GM23338 (cell line): ENCODE data around the gene CTDSP1. TPM values are rescaled to one million over a fixed set of nuclear protein-coding genes. Genes with fewer than 3 reads are reported as not detected.

ENCODE experiments used
- ATAC-seq: fragments of 200-7000 bp; cut with Tn5 transposase; 3 replicates; pipeline ENCODE4 v1.9.1; 2020
- DNase-seq: peaks from one replicate; pipeline ENCODE4 v3.0.0-alpha.2; 2015; ENCODE audit warnings: low spot score
- H2AFZ ChIP-seq: fragments of 200-600 bp; sonication (generic); 2 replicates; pipeline ENCODE4 v1.8.0; 2016; ENCODE audit warnings: antibody characterized with exemption, mild to moderate bottlenecking, moderate library complexity
- H3F3A ChIP-seq: fragments of 200-600 bp; sonication (generic); replicated peaks from 2 replicates; pipeline ENCODE4 v1.8.0; 2017; ENCODE audit warnings: antibody characterized with exemption, mixed run types, low read depth
- H3K27ac ChIP-seq: fragments of 200-600 bp; sonication (generic); 2 replicates; pipeline ENCODE4 v1.6.1; 2016; ENCODE audit warnings: low read depth
- H3K27me3 ChIP-seq: fragments of 200-600 bp; sonication (generic); 2 replicates; pipeline ENCODE4 v1.8.0; 2016; ENCODE audit warnings: mild to moderate bottlenecking, mixed run types, moderate library complexity; ENCODE audit not compliant: insufficient read depth
- H3K36me3 ChIP-seq: fragments of 200-600 bp; sonication (generic); 2 replicates; pipeline ENCODE4 v1.8.0; 2016; ENCODE audit warnings: mild to moderate bottlenecking; ENCODE audit not compliant: insufficient read depth
- H3K4me1 ChIP-seq: fragments of 200-600 bp; sonication (generic); 2 replicates; pipeline ENCODE4 v1.8.0; 2016; ENCODE audit warnings: mild to moderate bottlenecking, moderate library complexity; ENCODE audit not compliant: insufficient read depth
- H3K4me2 ChIP-seq: fragments of 200-600 bp; sonication (generic); 2 replicates; pipeline ENCODE4 v1.7.1; 2017; ENCODE audit warnings: mixed run types
- H3K4me3 ChIP-seq: fragments of 200-600 bp; sonication (generic); 2 replicates; pipeline ENCODE4 v1.6.1; 2016; ENCODE audit warnings: mixed run types
- H3K79me2 ChIP-seq: fragments of 200-600 bp; sonication (generic); replicated peaks from 2 replicates; pipeline ENCODE4 v1.8.0; 2017; ENCODE audit warnings: mild to moderate bottlenecking; ENCODE audit not compliant: insufficient read depth
- H3K9me2 ChIP-seq: fragments of 200-600 bp; sonication (generic); 2 replicates; pipeline ENCODE4 v1.8.0; 2017; ENCODE audit not compliant: insufficient read depth
- H4K20me1 ChIP-seq: fragments of 200-600 bp; sonication (generic); replicated peaks from 2 replicates; pipeline ENCODE4 v1.8.0; 2017; ENCODE audit warnings: mild to moderate bottlenecking; ENCODE audit not compliant: insufficient read depth
- H3K27ac Mint-ChIP-seq: 2 replicates; pipeline ENCODE4 v1.8.0; 2020; ENCODE audit warnings: inconsistent platforms, mild to moderate bottlenecking, moderate library complexity, mixed read lengths
- H3K27me3 Mint-ChIP-seq: 3 replicates; pipeline ENCODE4 v1.8.0; 2022; ENCODE audit warnings: low read depth, mild to moderate bottlenecking, moderate library complexity, mixed read lengths, inconsistent platforms; ENCODE audit not compliant: insufficient read depth, poor library complexity
- H3K36me3 Mint-ChIP-seq: 3 replicates; pipeline ENCODE4 v1.8.0; 2021; ENCODE audit warnings: low read depth, mild to moderate bottlenecking, inconsistent platforms, moderate library complexity, mixed read lengths
- H3K4me1 Mint-ChIP-seq: 3 replicates; pipeline ENCODE4 v1.8.0; 2020; ENCODE audit warnings: mild to moderate bottlenecking, inconsistent platforms, mixed read lengths
- H3K4me3 Mint-ChIP-seq: 3 replicates; pipeline ENCODE4 v1.8.0; 2021; ENCODE audit warnings: moderate library complexity, mild to moderate bottlenecking, inconsistent platforms, mixed read lengths
- H3K9me3 Mint-ChIP-seq: 3 replicates; pipeline ENCODE4 v1.8.0; 2020; ENCODE audit warnings: moderate library complexity, mild to moderate bottlenecking, inconsistent platforms, mixed read lengths
- CREB1 ChIP-seq: fragments of 250-450 bp; sonication (Bioruptor Pico); IDR thresholded peaks from 2 replicates; pipeline ENCODE4 v1.5.0; 2020; ENCODE audit warnings: low read depth, mild to moderate bottlenecking, moderate library complexity
- EZH2 ChIP-seq: fragments of 200-600 bp; sonication (generic); IDR thresholded peaks from one replicate; pipeline ENCODE4 v1.8.0; 2017; ENCODE audit warnings: antibody characterized with exemption, mild to moderate bottlenecking, low read depth; ENCODE audit not compliant: unreplicated experiment
- EZH2phosphoT487 ChIP-seq: fragments of 200-600 bp; sonication (generic); IDR thresholded peaks from one replicate; pipeline ENCODE4 v1.8.1; 2018; ENCODE audit warnings: antibody characterized with exemption; ENCODE audit not compliant: unreplicated experiment
- JUNB ChIP-seq: IDR thresholded peaks from one replicate; pipeline ENCODE4 v1.6.1; 2016; ENCODE audit warnings: antibody characterized with exemption; ENCODE audit not compliant: unreplicated experiment
- NANOG ChIP-seq: IDR thresholded peaks from 2 replicates; pipeline ENCODE4 v1.6.1; 2016; ENCODE audit warnings: antibody characterized with exemption, borderline replicate concordance
- POLR2AphosphoS5 ChIP-seq: IDR thresholded peaks from 2 replicates; pipeline ENCODE4 v1.6.1; 2016; ENCODE audit warnings: antibody characterized with exemption, low read depth
- STAT1 ChIP-seq: IDR thresholded peaks from one replicate; pipeline ENCODE4 v1.6.1; 2016; ENCODE audit warnings: antibody characterized with exemption; ENCODE audit not compliant: unreplicated experiment
- ZNF114 ChIP-seq: fragments of 250-450 bp; sonication (Bioruptor Pico); IDR thresholded peaks from 2 replicates; pipeline ENCODE4 v1.5.0; 2020; ENCODE audit warnings: mild to moderate bottlenecking, moderate library complexity
- ZNF331 ChIP-seq: fragments of 250-450 bp; sonication (Bioruptor Pico); IDR thresholded peaks from 2 replicates; pipeline ENCODE4 v1.5.0; 2020; ENCODE audit warnings: low read depth, mild to moderate bottlenecking, moderate library complexity
- polyA plus RNA-seq: library from polyadenylated mRNA; unstranded; fragments of >200 nt; fragmentation: Nextera tagmentation; extraction: Ambion mirVana; gene quantifications from 2 replicates; pipeline ENCODE4 v1.2.1, GENCODE V29; 2016
- total RNA-seq: library from RNA; depleted of rRNA; stranded (reverse); fragments of >200 nt; shearing (Covaris generic); gene quantifications from 2 replicates; pipeline ENCODE4 v1.2.3, GENCODE V29; 2014
- TF ChIP-seq, protein P1 (sequence below): IDR thresholded peaks from 2 replicates; pipeline ENCODE4 v1.6.1; 2016; ENCODE audit warnings: antibody characterized with exemption
- TF ChIP-seq, protein P2 (sequence below), 2 experiments: fragments of 200-600 bp in 1 of 2; sonication (generic) in 1 of 2; conservative IDR thresholded peaks; 2 replicates each; pipeline versions ENCODE4 v1.5.1 to v1.6.1; 2016 to 2017; ENCODE audit warnings: antibody characterized with exemption in 2 of 2, low read depth in 2 of 2, mild to moderate bottlenecking in 2 of 2, moderate library complexity in 1 of 2
- TF ChIP-seq, protein P3 (sequence below): fragments of 250-450 bp; sonication (Bioruptor Pico); IDR thresholded peaks from 2 replicates; pipeline ENCODE4 v1.5.0; 2020; ENCODE audit warnings: mild to moderate bottlenecking, moderate library complexity
- TF ChIP-seq, protein P4 (sequence below): IDR thresholded peaks from one replicate; pipeline ENCODE4 v1.6.1; 2018; ENCODE audit warnings: antibody characterized with exemption; ENCODE audit not compliant: unreplicated experiment

The CTDSP1 gene
- total and polyA plus RNA-seq, 2 experiments from 2014 or later, result 6.7 to 21.8 TPM

DNA sequence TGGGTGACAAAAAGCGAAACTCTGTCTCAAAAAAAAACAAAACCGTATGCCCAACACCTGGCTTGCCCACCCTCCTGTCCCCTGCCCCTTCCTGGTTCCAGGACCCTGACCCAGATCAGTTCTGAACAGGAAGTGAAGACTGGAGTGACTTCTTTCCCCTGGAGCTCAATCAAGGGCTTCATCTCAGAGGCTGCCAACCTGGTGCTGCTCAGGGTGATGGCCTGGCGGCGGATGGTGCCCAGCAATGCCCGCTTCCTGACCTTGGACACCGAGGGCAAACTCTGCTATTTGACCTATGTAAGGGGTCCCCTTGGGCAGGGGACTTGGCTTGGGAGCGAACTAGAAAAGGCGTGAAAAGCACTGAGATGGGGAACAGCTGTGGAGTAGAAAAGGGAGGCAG is 37.1 kb upstream of the CTDSP1 start:
- Mint-ChIP-seq H3K27ac (0 out of 2 replicates have a peak overlapping the region, but pooled peaks have one; percentile 34), H3K4me3 (no peak overlapping the region), H3K36me3 (no peaks in the 10 kb centered on the region), H3K27me3 (peaks cover 20% of the 10 kb centered on the region), H3K9me3 (no peaks in the 10 kb centered on the region), H3K4me1 (peaks cover 4% of the 10 kb centered on the region; the same call in 2 of the 3 replicates)
- Histone ChIP-seq H3K27ac (no peak overlapping the region), H3K79me2 (no peaks in the 10 kb centered on the region), H3K4me3 (no peak overlapping the region), H3K9me2 (no peaks in the 10 kb centered on the region), H3F3A (peaks cover 5% of the 10 kb centered on the region; the same call in 1 of the 2 replicates), H2AFZ (no peak overlapping the region), H4K20me1 (no peaks in the 10 kb centered on the region), H3K27me3 (no peaks in the 10 kb centered on the region), H3K36me3 (no peaks in the 10 kb centered on the region), H3K4me1 (no peaks in the 10 kb centered on the region), H3K4me2 (no peak overlapping the region)
- no peak for DNase-seq
- no peak for TF ChIP-seq CREB1 (CRISPR knock-in tag)
- TF ChIP-seq JUNB, result no peak
- TF ChIP-seq STAT1, result no peak
- no peak for TF ChIP-seq POLR2AphosphoS5
- TF ChIP-seq, protein P1, sequence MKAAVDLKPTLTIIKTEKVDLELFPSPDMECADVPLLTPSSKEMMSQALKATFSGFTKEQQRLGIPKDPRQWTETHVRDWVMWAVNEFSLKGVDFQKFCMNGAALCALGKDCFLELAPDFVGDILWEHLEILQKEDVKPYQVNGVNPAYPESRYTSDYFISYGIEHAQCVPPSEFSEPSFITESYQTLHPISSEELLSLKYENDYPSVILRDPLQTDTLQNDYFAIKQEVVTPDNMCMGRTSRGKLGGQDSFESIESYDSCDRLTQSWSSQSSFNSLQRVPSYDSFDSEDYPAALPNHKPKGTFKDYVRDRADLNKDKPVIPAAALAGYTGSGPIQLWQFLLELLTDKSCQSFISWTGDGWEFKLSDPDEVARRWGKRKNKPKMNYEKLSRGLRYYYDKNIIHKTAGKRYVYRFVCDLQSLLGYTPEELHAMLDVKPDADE, result no peak
- no peak for TF ChIP-seq EZH2phosphoT487
- no peak for TF ChIP-seq EZH2
- TF ChIP-seq, protein P2, sequence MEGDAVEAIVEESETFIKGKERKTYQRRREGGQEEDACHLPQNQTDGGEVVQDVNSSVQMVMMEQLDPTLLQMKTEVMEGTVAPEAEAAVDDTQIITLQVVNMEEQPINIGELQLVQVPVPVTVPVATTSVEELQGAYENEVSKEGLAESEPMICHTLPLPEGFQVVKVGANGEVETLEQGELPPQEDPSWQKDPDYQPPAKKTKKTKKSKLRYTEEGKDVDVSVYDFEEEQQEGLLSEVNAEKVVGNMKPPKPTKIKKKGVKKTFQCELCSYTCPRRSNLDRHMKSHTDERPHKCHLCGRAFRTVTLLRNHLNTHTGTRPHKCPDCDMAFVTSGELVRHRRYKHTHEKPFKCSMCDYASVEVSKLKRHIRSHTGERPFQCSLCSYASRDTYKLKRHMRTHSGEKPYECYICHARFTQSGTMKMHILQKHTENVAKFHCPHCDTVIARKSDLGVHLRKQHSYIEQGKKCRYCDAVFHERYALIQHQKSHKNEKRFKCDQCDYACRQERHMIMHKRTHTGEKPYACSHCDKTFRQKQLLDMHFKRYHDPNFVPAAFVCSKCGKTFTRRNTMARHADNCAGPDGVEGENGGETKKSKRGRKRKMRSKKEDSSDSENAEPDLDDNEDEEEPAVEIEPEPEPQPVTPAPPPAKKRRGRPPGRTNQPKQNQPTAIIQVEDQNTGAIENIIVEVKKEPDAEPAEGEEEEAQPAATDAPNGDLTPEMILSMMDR (conservative IDR thresholded peaks at IDR 0.05; ENCODE audit: low read depth in 2 of 2), result no peak
- no peak for TF ChIP-seq ZNF114 (CRISPR knock-in tag)
- TF ChIP-seq NANOG, result no peak
- TF ChIP-seq, protein P3, sequence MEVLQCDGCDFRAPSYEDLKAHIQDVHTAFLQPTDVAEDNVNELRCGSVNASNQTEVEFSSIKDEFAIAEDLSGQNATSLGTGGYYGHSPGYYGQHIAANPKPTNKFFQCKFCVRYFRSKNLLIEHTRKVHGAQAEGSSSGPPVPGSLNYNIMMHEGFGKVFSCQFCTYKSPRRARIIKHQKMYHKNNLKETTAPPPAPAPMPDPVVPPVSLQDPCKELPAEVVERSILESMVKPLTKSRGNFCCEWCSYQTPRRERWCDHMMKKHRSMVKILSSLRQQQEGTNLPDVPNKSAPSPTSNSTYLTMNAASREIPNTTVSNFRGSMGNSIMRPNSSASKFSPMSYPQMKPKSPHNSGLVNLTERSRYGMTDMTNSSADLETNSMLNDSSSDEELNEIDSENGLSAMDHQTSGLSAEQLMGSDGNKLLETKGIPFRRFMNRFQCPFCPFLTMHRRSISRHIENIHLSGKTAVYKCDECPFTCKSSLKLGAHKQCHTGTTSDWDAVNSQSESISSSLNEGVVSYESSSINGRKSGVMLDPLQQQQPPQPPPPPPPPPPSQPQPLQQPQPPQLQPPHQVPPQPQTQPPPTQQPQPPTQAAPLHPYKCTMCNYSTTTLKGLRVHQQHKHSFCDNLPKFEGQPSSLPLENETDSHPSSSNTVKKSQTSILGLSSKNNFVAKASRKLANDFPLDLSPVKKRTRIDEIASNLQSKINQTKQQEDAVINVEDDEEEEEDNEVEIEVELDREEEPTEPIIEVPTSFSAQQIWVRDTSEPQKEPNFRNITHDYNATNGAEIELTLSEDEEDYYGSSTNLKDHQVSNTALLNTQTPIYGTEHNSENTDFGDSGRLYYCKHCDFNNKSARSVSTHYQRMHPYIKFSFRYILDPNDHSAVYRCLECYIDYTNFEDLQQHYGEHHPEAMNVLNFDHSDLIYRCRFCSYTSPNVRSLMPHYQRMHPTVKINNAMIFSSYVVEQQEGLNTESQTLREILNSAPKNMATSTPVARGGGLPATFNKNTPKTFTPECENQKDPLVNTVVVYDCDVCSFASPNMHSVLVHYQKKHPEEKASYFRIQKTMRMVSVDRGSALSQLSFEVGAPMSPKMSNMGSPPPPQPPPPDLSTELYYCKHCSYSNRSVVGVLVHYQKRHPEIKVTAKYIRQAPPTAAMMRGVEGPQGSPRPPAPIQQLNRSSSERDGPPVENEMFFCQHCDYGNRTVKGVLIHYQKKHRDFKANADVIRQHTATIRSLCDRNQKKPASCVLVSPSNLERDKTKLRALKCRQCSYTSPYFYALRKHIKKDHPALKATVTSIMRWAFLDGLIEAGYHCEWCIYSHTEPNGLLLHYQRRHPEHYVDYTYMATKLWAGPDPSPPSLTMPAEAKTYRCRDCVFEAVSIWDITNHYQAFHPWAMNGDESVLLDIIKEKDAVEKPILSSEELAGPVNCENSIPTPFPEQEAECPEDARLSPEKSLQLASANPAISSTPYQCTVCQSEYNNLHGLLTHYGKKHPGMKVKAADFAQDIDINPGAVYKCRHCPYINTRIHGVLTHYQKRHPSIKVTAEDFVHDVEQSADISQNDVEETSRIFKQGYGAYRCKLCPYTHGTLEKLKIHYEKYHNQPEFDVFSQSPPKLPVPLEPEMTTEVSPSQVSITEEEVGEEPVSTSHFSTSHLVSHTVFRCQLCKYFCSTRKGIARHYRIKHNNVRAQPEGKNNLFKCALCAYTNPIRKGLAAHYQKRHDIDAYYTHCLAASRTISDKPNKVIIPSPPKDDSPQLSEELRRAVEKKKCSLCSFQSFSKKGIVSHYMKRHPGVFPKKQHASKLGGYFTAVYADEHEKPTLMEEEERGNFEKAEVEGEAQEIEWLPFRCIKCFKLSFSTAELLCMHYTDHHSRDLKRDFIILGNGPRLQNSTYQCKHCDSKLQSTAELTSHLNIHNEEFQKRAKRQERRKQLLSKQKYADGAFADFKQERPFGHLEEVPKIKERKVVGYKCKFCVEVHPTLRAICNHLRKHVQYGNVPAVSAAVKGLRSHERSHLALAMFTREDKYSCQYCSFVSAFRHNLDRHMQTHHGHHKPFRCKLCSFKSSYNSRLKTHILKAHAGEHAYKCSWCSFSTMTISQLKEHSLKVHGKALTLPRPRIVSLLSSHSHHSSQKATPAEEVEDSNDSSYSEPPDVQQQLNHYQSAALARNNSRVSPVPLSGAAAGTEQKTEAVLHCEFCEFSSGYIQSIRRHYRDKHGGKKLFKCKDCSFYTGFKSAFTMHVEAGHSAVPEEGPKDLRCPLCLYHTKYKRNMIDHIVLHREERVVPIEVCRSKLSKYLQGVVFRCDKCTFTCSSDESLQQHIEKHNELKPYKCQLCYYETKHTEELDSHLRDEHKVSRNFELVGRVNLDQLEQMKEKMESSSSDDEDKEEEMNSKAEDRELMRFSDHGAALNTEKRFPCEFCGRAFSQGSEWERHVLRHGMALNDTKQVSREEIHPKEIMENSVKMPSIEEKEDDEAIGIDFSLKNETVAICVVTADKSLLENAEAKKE (CRISPR knock-in tag), result no peak
- no peak for TF ChIP-seq ZNF331 (CRISPR knock-in tag)
- TF ChIP-seq, protein P4, sequence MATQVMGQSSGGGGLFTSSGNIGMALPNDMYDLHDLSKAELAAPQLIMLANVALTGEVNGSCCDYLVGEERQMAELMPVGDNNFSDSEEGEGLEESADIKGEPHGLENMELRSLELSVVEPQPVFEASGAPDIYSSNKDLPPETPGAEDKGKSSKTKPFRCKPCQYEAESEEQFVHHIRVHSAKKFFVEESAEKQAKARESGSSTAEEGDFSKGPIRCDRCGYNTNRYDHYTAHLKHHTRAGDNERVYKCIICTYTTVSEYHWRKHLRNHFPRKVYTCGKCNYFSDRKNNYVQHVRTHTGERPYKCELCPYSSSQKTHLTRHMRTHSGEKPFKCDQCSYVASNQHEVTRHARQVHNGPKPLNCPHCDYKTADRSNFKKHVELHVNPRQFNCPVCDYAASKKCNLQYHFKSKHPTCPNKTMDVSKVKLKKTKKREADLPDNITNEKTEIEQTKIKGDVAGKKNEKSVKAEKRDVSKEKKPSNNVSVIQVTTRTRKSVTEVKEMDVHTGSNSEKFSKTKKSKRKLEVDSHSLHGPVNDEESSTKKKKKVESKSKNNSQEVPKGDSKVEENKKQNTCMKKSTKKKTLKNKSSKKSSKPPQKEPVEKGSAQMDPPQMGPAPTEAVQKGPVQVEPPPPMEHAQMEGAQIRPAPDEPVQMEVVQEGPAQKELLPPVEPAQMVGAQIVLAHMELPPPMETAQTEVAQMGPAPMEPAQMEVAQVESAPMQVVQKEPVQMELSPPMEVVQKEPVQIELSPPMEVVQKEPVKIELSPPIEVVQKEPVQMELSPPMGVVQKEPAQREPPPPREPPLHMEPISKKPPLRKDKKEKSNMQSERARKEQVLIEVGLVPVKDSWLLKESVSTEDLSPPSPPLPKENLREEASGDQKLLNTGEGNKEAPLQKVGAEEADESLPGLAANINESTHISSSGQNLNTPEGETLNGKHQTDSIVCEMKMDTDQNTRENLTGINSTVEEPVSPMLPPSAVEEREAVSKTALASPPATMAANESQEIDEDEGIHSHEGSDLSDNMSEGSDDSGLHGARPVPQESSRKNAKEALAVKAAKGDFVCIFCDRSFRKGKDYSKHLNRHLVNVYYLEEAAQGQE, result no peak
- ATAC-seq, result no peak
